Activated naive CD8-positive, alpha-beta T cell (primary cell): ENCODE data around the gene UBE2O.

Source experiments
- H3K27ac Mint-ChIP-seq: one replicate; pipeline ENCODE4 v1.8.0; 2021; ENCODE audit warnings: mixed read lengths
- H3K27me3 Mint-ChIP-seq: one replicate; pipeline ENCODE4 v1.8.0; 2021; ENCODE audit warnings: mixed read lengths
- H3K36me3 Mint-ChIP-seq: one replicate; pipeline ENCODE4 v1.8.0; 2021; ENCODE audit warnings: mixed read lengths
- H3K4me1 Mint-ChIP-seq: one replicate; pipeline ENCODE4 v1.8.0; 2021; ENCODE audit warnings: low read depth, mixed read lengths
- H3K4me3 Mint-ChIP-seq: one replicate; pipeline ENCODE4 v1.8.0; 2021; ENCODE audit warnings: mild to moderate bottlenecking, mixed read lengths
- H3K9me3 Mint-ChIP-seq: one replicate; pipeline ENCODE4 v1.8.0; 2021; ENCODE audit warnings: low read depth, mixed read lengths

The UBE2O gene

GRCh38 chr17:76388966-76389888 is 63.7 kb downstream of the UBE2O start:
- H3K27ac Mint-ChIP-seq = no peak overlapping the region

DNA sequence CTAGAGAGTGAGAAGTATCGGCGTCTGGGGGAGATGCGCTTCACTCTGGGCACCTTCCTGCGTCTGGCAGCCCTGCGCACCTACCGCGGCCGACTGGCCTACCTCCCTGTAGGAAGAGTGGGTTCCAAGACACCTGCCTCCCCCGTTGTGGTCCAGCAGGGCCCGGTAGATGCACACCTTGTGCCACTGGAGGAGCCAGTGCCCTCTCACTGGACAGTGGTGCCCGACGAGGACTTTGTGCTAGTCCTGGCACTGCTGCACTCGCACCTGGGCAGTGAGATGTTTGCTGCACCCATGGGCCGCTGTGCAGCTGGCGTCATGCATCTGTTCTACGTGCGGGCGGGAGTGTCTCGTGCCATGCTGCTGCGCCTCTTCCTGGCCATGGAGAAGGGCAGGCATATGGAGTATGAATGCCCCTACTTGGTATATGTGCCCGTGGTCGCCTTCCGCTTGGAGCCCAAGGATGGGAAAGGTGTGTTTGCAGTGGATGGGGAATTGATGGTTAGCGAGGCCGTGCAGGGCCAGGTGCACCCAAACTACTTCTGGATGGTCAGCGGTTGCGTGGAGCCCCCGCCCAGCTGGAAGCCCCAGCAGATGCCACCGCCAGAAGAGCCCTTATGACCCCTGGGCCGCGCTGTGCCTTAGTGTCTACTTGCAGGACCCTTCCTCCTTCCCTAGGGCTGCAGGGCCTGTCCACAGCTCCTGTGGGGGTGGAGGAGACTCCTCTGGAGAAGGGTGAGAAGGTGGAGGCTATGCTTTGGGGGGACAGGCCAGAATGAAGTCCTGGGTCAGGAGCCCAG is 65.8 kb downstream of the UBE2O start:
- H3K4me3 Mint-ChIP-seq = peak overlapping the region; percentile 62
- H3K27me3 Mint-ChIP-seq = no peaks in the 10 kb centered on the region
- H3K36me3 Mint-ChIP-seq = no peaks in the 10 kb centered on the region
- no peaks in the 10 kb centered on the region for H3K9me3 Mint-ChIP-seq
- H3K27ac Mint-ChIP-seq = no peak overlapping the region
- peaks cover 10% of the 10 kb centered on the region for H3K4me1 Mint-ChIP-seq

More at GRCh38 chr17:76388966-76389888, 63.7 kb downstream of the UBE2O start:
- Mint-ChIP-seq H3K4me1 (peaks cover 4% of the 10 kb centered on the region), H3K36me3 (peaks cover 3% of the 10 kb centered on the region), H3K27me3 (no peaks in the 10 kb centered on the region), H3K4me3 (no peak overlapping the region), H3K9me3 (no peaks in the 10 kb centered on the region)

DNA sequence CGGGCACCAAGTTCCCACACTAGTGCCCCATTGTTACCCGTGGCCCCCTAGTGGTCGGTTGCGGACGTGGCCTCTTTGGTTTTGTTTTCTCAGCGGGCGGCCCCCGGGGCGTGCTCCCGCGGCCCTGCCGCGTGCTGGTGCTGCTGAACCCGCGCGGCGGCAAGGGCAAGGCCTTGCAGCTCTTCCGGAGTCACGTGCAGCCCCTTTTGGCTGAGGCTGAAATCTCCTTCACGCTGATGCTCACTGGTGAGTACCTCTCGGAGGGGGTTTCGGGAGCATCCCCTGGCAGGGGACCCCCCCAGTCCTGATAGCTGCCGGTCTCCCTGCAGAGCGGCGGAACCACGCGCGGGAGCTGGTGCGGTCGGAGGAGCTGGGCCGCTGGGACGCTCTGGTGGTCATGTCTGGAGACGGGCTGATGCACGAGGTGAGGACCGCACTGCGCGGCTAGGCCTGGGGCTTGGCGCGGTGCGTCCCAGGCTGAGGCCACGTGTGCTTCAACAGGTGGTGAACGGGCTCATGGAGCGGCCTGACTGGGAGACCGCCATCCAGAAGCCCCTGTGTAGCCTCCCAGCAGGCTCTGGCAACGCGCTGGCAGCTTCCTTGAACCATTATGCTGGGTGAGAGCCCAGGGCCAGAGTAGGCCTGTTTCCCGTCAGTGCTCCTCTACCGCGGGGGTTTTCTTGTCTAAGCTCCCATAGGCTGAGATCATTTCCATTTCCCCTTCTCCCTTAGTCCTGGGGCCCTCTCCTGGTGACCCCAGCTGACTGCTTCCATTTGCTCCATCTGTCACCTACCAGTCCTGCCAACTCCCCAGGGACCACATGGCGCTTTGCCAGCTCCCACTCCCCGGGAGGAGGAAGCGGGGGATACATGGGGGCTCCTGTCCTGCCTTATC is 66.8 kb downstream of the UBE2O start:
- Mint-ChIP-seq H3K4me1 (peaks cover 10% of the 10 kb centered on the region), H3K4me3 (peak overlapping the region; percentile 69), H3K27ac (peak overlapping the region; percentile 22), H3K9me3 (no peaks in the 10 kb centered on the region), H3K27me3 (no peaks in the 10 kb centered on the region), H3K36me3 (no peaks in the 10 kb centered on the region)

DNA sequence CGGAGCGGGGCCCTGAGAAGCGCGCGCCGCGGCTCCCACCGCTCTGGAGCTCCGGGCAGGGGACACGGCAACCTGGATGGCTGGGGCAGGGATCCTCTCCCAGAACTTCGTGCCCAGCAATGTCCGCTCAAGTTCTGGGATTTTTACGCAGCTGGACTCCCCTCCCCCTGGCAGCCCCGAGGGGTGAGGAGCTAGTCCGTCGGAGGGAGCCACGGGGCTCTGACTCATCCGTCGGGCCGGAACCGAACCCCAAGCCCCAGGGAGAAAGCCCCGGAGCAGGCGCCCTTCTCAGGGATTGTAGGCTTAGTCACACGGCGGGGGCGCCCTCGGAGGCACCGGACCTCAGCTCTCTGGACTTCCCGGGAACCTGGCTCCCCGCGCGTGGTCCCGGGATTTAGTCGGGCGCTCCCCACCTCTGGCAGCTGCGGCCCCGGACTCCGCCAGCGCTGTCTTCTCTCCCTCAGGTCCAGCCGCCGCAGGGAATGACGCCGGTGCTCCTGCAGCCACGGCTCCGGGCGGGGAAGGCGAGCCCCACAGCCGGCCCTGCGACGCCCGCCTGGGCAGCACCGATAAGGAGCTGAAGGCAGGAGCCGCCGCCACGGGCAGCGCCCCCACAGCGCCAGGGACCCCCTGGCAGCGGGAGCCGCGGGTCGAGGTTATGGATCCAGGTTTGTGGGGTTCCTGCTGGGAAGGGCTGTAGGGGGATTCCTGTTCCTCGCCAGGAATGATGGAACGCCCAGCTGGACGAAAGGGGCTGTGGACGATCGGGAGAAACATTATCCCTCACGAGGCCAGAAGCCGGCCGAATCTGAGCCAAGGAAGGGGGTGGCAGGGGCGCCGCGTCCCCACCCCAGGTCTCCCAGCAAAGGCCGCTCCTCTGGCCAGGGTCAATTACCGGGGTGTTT is 67.7 kb downstream of the UBE2O start:
- Mint-ChIP-seq H3K9me3 (no peaks in the 10 kb centered on the region), H3K4me1 (peaks cover 10% of the 10 kb centered on the region), H3K4me3 (peak overlapping the region; percentile 69), H3K36me3 (no peaks in the 10 kb centered on the region), H3K27me3 (no peaks in the 10 kb centered on the region), H3K27ac (no peak overlapping the region)

- no peaks in the 10 kb centered on the region for H3K27me3 Mint-ChIP-seq
- H3K4me1 Mint-ChIP-seq = peaks cover 10% of the 10 kb centered on the region
- no peaks in the 10 kb centered on the region for H3K9me3 Mint-ChIP-seq
- peak within 1 kb of the TSS; percentile 80 for H3K27ac Mint-ChIP-seq
- H3K36me3 Mint-ChIP-seq = no peaks in the 10 kb centered on the region
- H3K4me3 Mint-ChIP-seq = peak within 1 kb of the TSS; percentile 91
Observed at GRCh38 chr17:76384222-76384986, 68.5 kb downstream of the UBE2O start, which contains the start of gene SPHK1. TSS of gene SPHK1 (plus strand) at chr17:76384609. CDS start at chr17:76385645, 1,036 bp downstream.

DNA sequence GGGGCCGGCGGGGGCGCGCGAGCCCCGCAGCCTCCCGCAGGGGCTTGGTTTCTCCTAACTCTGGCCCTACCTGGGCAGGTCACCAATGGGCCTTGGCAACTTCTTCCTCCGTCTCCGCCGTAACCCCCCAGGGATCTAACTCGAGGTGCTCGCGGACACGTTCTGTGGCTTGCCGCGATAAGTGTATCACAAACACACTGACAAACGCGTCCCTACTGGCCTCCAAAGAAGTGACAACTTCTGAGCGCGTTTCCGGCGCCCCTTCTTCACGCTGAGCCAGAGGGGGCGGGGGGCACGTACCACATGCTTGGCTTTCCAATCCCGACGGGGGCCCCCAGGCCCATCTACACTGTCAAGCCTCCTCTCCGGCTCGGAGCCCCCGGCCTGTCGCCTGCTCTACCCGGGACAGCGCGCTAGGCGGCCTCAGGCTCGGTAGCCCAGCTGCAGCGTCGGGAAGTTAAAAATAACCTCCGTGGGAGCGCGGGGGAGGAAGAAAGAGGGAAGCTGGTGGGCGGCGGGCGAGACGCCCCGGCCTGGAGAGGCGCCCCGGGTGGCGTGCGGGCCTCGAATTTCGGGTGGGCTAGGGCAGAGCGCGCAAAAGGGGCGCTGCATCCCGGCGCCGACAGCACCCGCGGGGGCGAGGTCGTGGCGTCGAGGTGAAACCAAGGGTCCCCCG is 69.3 kb downstream of the UBE2O start:
- peak overlapping the region; percentile 80 for H3K27ac Mint-ChIP-seq
- peak overlapping the region; percentile 91 for H3K4me3 Mint-ChIP-seq
- H3K9me3 Mint-ChIP-seq = no peaks in the 10 kb centered on the region
- no peaks in the 10 kb centered on the region for H3K36me3 Mint-ChIP-seq
- no peaks in the 10 kb centered on the region for H3K27me3 Mint-ChIP-seq
- H3K4me1 Mint-ChIP-seq = peaks cover 10% of the 10 kb centered on the region

- Mint-ChIP-seq H3K4me3 (peak overlapping the region; percentile 91), H3K9me3 (no peaks in the 10 kb centered on the region), H3K36me3 (no peaks in the 10 kb centered on the region), H3K27me3 (no peaks in the 10 kb centered on the region), H3K4me1 (peaks cover 10% of the 10 kb centered on the region), H3K27ac (no peak overlapping the region)
Observed at GRCh38 chr17:76382803-76383545, 70.0 kb downstream of the UBE2O start.

DNA sequence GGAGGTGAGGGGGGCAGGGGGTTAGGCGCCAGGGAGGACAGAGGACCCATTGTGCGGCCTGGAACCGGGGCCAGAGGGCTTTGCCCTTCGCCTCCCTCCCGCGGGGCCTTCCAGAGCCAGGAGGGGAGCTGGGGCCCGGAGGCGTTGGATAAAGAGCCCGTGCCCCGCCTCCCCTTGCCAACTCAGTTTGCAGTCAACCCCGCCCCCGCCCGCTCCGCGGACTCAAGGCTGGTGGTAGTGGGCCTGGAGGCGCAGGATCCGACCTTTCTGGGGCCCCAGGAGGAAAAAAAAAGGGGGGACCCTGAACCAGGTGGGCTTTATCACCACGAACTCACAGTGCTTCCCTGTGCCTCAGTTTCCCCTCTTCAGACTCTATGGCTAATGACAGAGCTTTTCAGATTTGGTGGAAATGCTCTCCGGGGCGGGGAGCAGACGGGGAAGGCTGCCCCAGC is 70.6 kb downstream of the UBE2O start:
- peak overlapping the region; percentile 87 for H3K4me3 Mint-ChIP-seq
- H3K27me3 Mint-ChIP-seq = no peaks in the 10 kb centered on the region
- H3K9me3 Mint-ChIP-seq = no peaks in the 10 kb centered on the region
- H3K4me1 Mint-ChIP-seq = peaks cover 10% of the 10 kb centered on the region
- no peaks in the 10 kb centered on the region for H3K36me3 Mint-ChIP-seq
- H3K27ac Mint-ChIP-seq = no peak overlapping the region

GRCh38 chr17:76381633-76382350 is 71.2 kb downstream of the UBE2O start:
- H3K4me1 Mint-ChIP-seq = peaks cover 10% of the 10 kb centered on the region
- no peaks in the 10 kb centered on the region for H3K9me3 Mint-ChIP-seq
- no peak overlapping the region for H3K4me3 Mint-ChIP-seq
- H3K27ac Mint-ChIP-seq = no peak overlapping the region
- no peaks in the 10 kb centered on the region for H3K27me3 Mint-ChIP-seq
- H3K36me3 Mint-ChIP-seq = no peaks in the 10 kb centered on the region

DNA sequence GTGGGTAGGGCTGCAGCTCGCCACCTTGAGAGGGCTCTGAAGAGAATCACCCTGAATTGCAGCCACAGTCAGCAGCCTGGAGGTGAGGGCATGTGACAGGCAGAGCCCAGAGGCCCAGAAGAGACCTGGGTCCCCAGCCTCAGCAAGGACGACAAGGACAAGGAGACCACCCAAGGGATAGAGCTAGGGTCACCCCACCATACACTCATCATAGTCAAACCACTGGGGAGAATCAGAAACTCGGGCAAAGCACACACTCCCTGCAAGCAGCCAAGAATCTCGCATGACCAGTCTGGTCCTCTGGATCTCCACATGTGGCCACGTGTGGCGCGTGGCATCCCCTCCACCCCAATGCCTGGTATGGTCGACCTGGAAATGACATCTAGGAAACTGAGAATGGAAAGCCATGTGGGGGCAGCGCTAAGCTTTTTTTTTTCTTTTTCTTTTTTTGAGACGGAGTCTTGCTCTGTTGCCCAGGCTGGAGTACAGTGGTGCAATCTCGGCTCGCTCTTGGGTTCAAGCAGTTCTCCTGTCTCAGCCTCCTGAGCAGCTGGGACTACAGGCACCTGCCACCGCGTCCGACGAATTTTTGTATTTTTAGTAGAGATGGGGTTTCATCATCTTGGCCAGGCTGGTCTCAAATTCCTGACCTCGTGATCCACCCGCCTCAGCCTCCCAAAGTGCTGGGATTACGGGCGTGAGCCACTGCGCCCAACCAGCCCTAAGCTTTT is 73.1 kb downstream of the UBE2O start:
- H3K27me3 Mint-ChIP-seq = no peaks in the 10 kb centered on the region
- peaks cover 6% of the 10 kb centered on the region for H3K4me1 Mint-ChIP-seq
- no peaks in the 10 kb centered on the region for H3K9me3 Mint-ChIP-seq
- no peak overlapping the region for H3K27ac Mint-ChIP-seq
- H3K4me3 Mint-ChIP-seq = no peak overlapping the region
- no peaks in the 10 kb centered on the region for H3K36me3 Mint-ChIP-seq

DNA sequence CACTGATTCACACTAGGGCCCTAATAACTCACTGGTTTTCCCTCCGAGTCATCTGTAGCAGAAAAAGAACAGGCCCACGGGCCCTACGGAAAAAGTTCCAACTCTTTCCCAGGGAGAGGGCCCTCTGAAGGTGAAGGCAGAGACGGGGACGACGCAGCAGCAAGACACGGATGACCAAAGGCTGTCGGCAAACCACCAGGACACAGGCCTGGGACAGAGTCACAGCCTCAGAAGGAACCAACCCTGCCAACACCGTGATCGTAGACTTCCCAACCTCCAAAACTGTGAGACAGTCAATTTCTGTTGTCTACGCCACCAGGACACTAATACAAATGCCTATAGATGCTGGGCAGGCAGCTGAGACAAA is 73.7 kb downstream of the UBE2O start:
- H3K9me3 Mint-ChIP-seq = no peaks in the 10 kb centered on the region
- H3K27me3 Mint-ChIP-seq = no peaks in the 10 kb centered on the region
- H3K36me3 Mint-ChIP-seq = no peaks in the 10 kb centered on the region
- peaks cover 6% of the 10 kb centered on the region for H3K4me1 Mint-ChIP-seq
- H3K27ac Mint-ChIP-seq = no peak overlapping the region
- H3K4me3 Mint-ChIP-seq = no peak overlapping the region
